Measurements from ENCODE around the gene HIC1. TPM values are rescaled to one million over a fixed set of nuclear protein-coding genes. Genes with fewer than 3 reads are reported as not detected.

HIC1 gene
- total and polyA plus RNA-seq, 9 of the 15 experiments (the other 6 are each of a cell fraction or from before 2014, with no cell fraction given): 0.01 to 2.5 (median 0.18) TPM

DNA sequence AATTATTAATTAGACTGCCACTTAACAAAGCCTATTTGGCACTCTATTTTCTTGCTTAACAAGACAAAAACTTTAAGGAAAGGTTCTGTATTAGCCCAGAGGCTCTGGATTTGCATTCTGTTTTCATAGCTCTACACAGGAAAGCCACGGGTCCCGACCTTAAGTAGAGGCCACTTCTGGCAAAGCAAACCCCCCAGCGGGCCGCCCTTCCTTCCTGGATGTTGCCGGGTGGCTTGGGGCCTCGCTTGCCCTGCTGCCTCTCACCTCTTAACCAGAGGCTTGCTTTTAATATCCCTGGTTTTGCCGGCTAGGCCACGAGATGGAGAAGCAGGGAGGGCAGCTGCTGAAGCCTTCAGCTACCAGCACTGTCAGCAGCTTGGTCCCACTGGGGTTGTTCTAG, 34.2 kb upstream of the HIC1 start:
- ATAC-seq: no peak
- intact Hi-C loops (cut with micrococcal nuclease): no loop called here

More for the DNA sequence above, 34.2 kb upstream of the HIC1 start:
- BruUV-seq (replicated peaks): no TSS peak
- H3K9me3 ChIP-seq (replicated peaks; ENCODE audit: control insufficient read depth, insufficient read depth, low read depth, low read length): no peaks in the 10 kb centered on the region
- H3K9ac ChIP-seq (ENCODE audit: insufficient read depth in 1 of 2, low read depth in 2 of 2, low read length in 2 of 2): no peak overlapping the region
- peaks cover 26 to 73% of the 10 kb centered on the region in 2 experiments for H3K27me3 ChIP-seq (ENCODE audit: control insufficient read depth in 2 of 2, insufficient read depth in 2 of 2, low read length in 2 of 2)
- H3K79me2 ChIP-seq (ENCODE audit: control insufficient read depth, insufficient read depth, low read length): no peaks in the 10 kb centered on the region
- H3K9me1 ChIP-seq (ENCODE audit: control insufficient read depth, insufficient read depth, low read length): no peaks in the 10 kb centered on the region
- H3K4me2 ChIP-seq (ENCODE audit: insufficient read depth, low read length): no peak overlapping the region
- TF ChIP-seq ZNF311 (CRISPR knock-in tag; IDR thresholded peaks at IDR 0.05): no peak
- TF ChIP-seq NFRKB (IDR thresholded peaks at IDR 0.05; ENCODE audit: low read depth): no peak
- TF ChIP-seq, protein P1, sequence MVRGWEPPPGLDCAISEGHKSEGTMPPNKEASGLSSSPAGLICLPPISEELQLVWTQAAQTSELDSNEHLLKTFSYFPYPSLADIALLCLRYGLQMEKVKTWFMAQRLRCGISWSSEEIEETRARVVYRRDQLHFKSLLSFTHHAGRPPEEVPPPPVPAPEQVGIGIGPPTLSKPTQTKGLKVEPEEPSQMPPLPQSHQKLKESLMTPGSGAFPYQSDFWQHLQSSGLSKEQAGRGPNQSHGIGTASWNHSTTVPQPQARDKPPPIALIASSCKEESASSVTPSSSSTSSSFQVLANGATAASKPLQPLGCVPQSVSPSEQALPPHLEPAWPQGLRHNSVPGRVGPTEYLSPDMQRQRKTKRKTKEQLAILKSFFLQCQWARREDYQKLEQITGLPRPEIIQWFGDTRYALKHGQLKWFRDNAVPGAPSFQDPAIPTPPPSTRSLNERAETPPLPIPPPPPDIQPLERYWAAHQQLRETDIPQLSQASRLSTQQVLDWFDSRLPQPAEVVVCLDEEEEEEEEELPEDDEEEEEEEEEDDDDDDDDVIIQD (CRISPR knock-in tag; IDR thresholded peaks at IDR 0.05): no peak
- TF ChIP-seq SUPT5H (IDR thresholded peaks at IDR 0.05): no peak
- TF ChIP-seq FOXK2 (conservative IDR thresholded peaks at IDR 0.05 in 1 of 2, IDR thresholded peaks at IDR 0.05 in 1 of 2; ENCODE audit: low read depth in 2 of 2): no peak
- TF ChIP-seq, protein P2, sequence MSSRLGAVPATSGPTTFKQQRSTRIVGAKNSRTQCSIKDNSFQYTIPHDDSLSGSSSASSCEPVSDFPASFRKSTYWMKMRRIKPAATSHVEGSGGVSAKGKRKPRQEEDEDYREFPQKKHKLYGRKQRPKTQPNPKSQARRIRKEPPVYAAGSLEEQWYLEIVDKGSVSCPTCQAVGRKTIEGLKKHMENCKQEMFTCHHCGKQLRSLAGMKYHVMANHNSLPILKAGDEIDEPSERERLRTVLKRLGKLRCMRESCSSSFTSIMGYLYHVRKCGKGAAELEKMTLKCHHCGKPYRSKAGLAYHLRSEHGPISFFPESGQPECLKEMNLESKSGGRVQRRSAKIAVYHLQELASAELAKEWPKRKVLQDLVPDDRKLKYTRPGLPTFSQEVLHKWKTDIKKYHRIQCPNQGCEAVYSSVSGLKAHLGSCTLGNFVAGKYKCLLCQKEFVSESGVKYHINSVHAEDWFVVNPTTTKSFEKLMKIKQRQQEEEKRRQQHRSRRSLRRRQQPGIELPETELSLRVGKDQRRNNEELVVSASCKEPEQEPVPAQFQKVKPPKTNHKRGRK (tag; IDR thresholded peaks at IDR 0.05): no peak
- no peak for TF ChIP-seq SMARCA5 (IDR thresholded peaks at IDR 0.05)
- TF ChIP-seq, protein P3, sequence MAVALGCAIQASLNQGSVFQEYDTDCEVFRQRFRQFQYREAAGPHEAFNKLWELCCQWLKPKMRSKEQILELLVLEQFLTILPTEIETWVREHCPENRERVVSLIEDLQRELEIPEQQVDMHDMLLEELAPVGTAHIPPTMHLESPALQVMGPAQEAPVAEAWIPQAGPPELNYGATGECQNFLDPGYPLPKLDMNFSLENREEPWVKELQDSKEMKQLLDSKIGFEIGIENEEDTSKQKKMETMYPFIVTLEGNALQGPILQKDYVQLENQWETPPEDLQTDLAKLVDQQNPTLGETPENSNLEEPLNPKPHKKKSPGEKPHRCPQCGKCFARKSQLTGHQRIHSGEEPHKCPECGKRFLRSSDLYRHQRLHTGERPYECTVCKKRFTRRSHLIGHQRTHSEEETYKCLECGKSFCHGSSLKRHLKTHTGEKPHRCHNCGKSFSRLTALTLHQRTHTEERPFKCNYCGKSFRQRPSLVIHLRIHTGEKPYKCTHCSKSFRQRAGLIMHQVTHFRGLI (CRISPR knock-in tag; IDR thresholded peaks at IDR 0.05): no peak
- TF ChIP-seq, protein P4, sequence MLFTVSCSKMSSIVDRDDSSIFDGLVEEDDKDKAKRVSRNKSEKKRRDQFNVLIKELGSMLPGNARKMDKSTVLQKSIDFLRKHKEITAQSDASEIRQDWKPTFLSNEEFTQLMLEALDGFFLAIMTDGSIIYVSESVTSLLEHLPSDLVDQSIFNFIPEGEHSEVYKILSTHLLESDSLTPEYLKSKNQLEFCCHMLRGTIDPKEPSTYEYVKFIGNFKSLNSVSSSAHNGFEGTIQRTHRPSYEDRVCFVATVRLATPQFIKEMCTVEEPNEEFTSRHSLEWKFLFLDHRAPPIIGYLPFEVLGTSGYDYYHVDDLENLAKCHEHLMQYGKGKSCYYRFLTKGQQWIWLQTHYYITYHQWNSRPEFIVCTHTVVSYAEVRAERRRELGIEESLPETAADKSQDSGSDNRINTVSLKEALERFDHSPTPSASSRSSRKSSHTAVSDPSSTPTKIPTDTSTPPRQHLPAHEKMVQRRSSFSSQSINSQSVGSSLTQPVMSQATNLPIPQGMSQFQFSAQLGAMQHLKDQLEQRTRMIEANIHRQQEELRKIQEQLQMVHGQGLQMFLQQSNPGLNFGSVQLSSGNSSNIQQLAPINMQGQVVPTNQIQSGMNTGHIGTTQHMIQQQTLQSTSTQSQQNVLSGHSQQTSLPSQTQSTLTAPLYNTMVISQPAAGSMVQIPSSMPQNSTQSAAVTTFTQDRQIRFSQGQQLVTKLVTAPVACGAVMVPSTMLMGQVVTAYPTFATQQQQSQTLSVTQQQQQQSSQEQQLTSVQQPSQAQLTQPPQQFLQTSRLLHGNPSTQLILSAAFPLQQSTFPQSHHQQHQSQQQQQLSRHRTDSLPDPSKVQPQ (CRISPR knock-in tag; IDR thresholded peaks at IDR 0.05; ENCODE audit: borderline replicate concordance): no peak
- TF ChIP-seq IFI16 (CRISPR knock-in tag; IDR thresholded peaks at IDR 0.05): no peak
- TF ChIP-seq HCFC1 (IDR thresholded peaks at IDR 0.05; ENCODE audit: low read depth, low read length): no peak
- TF ChIP-seq, protein P5, sequence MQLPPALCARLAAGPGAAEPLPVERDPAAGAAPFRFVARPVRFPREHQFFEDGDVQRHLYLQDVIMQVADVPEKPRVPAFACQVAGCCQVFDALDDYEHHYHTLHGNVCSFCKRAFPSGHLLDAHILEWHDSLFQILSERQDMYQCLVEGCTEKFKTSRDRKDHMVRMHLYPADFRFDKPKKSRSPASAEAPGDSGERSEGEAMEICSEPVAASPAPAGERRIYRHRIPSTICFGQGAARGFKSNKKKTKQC (CRISPR knock-in tag; IDR thresholded peaks at IDR 0.05): no peak
- TF ChIP-seq KLF6 (CRISPR knock-in tag; IDR thresholded peaks at IDR 0.05; ENCODE audit: borderline replicate concordance): no peak
- TF ChIP-seq ZNF830 (CRISPR knock-in tag; IDR thresholded peaks at IDR 0.05): no peak
- peaks cover 0 to 29% of the 10 kb centered on the region in 2 experiments; a peak in 2 of 5 replicates for H3K4me1 ChIP-seq (replicated peaks in 1 of 2; ENCODE audit: control insufficient read depth in 2 of 2, insufficient read depth in 2 of 2, low read length in 2 of 2)
- CTCF ChIA-PET (ENCODE audit: low intra/inter-chr PET ratio): no interaction called here
- no peaks in the 10 kb centered on the region for H3K36me3 ChIP-seq (ENCODE audit: control insufficient read depth, insufficient read depth, low read length)
- H2AFZ ChIP-seq (ENCODE audit: low read depth, low read length): no peak overlapping the region
- no peak overlapping the region for H3K4me3 ChIP-seq
- FAIRE-seq (no peak), DNase-seq (ENCODE audit: extremely low read depth in 1 of 4, low spot score in 3 of 4) (no peak)
- H3K27ac ChIP-seq (ENCODE audit: extremely low read depth, low read depth, low read length): no peak overlapping the region
- 0% methylated on average over 7 of the region's 8 CpGs for WGBS (ENCODE audit: insufficient coverage, low coverage, missing lambda C conversion rate)
- in situ Hi-C loops (cut with MboI): no loop called here
- POLR2A ChIA-PET: no interaction called here
- peaks cover 8% of the 10 kb centered on the region; the same call in 1 of the 2 replicates for H4K20me1 ChIP-seq (replicated peaks; ENCODE audit: control insufficient read depth, insufficient read depth, low read length)

All from K562 (cell line).